OCI-LY1 (cell line): ENCODE results near the gene MAJIN.

Source experiments
- H2AFZ ChIP-seq: fragments of 200-600 bp; sonication (generic), shearing (Covaris generic); 2 replicates; pipeline ENCODE4 v1.6.0; 2014; ENCODE audit warnings: antibody characterized with exemption, mild to moderate bottlenecking, low read length
- H3F3A ChIP-seq: fragments of 200-600 bp; sonication (generic), shearing (Covaris generic); 2 replicates; pipeline ENCODE4 v1.6.0; 2014; ENCODE audit warnings: mild to moderate bottlenecking, antibody characterized with exemption, low read length, moderate library complexity; ENCODE audit not compliant: insufficient read depth
- H3K27ac ChIP-seq: fragments of 200-600 bp; sonication (generic); 2 replicates; pipeline ENCODE4 v1.5.1; 2014; ENCODE audit warnings: low read length, mixed run types, mild to moderate bottlenecking, low read depth; ENCODE audit not compliant: poor library complexity, severe bottlenecking
- H3K27me3 ChIP-seq: fragments of 200-600 bp; sonication (generic); 2 replicates; pipeline ENCODE4 v1.6.0; 2014; ENCODE audit warnings: antibody characterized with exemption, mild to moderate bottlenecking, low read length, moderate library complexity; ENCODE audit not compliant: insufficient read depth
- H3K36me3 ChIP-seq: fragments of 200-600 bp; sonication (generic); 2 replicates; pipeline ENCODE4 v1.6.1; 2014; ENCODE audit warnings: mild to moderate bottlenecking, antibody characterized with exemption, low read length, moderate library complexity, mixed read lengths; ENCODE audit not compliant: insufficient read depth
- H3K4me1 ChIP-seq: fragments of 200-600 bp; sonication (generic); 2 replicates; pipeline ENCODE4 v1.5.1; 2014; ENCODE audit warnings: mild to moderate bottlenecking, low read length, moderate library complexity; ENCODE audit not compliant: insufficient read depth, severe bottlenecking
- H3K4me2 ChIP-seq: fragments of 200-600 bp; sonication (generic), shearing (Covaris generic); 2 replicates; pipeline ENCODE4 v1.6.1; 2014; ENCODE audit warnings: low read length
- H3K4me3 ChIP-seq: fragments of 200-600 bp; sonication (generic); 2 replicates; pipeline ENCODE4 v1.5.1; 2014; ENCODE audit warnings: low read length, low read depth, mild to moderate bottlenecking, mixed read lengths; ENCODE audit not compliant: poor library complexity, severe bottlenecking
- H3K79me2 ChIP-seq: fragments of 200-600 bp; shearing (Covaris generic); 2 replicates; pipeline ENCODE4 v1.6.1; 2016; ENCODE audit warnings: mixed run types, low read length, mixed read lengths; ENCODE audit not compliant: insufficient read depth
- H3K9ac ChIP-seq: fragments of 200-600 bp; sonication (generic), shearing (Covaris generic); 2 replicates; pipeline ENCODE4 v1.6.1; 2014; ENCODE audit warnings: mild to moderate bottlenecking, low read length, mixed read lengths
- H3K9me2 ChIP-seq: fragments of 200-600 bp; sonication (generic), shearing (Covaris generic); 2 replicates; pipeline ENCODE4 v1.6.1; 2014; ENCODE audit warnings: low read depth, mild to moderate bottlenecking, low read length, mixed read lengths
- H3K9me3 ChIP-seq: fragments of 200-600 bp; shearing (Covaris generic); 2 replicates; pipeline ENCODE4 v1.6.1; 2014; ENCODE audit warnings: low read length, mixed read lengths
- H4K20me1 ChIP-seq: fragments of 200-600 bp; sonication (generic), shearing (Covaris generic); 2 replicates; pipeline ENCODE4 v1.6.0; 2016; ENCODE audit warnings: mild to moderate bottlenecking, low read length; ENCODE audit not compliant: insufficient read depth
- CTCF ChIP-seq: fragments of 200-600 bp; sonication (generic), shearing (Covaris generic); IDR thresholded peaks from 2 replicates; pipeline ENCODE4 v1.5.1; 2017; ENCODE audit warnings: mild to moderate bottlenecking, antibody characterized with exemption, low read length, moderate library complexity, mixed read lengths
- EZH2 ChIP-seq: fragments of 200-600 bp; sonication (generic), shearing (Covaris generic); IDR thresholded peaks from 2 replicates; pipeline ENCODE4 v1.8.0; 2017; ENCODE audit warnings: borderline replicate concordance, mixed run types, mild to moderate bottlenecking, antibody characterized with exemption, low read length, moderate library complexity, mixed read lengths

The MAJIN gene

DNA sequence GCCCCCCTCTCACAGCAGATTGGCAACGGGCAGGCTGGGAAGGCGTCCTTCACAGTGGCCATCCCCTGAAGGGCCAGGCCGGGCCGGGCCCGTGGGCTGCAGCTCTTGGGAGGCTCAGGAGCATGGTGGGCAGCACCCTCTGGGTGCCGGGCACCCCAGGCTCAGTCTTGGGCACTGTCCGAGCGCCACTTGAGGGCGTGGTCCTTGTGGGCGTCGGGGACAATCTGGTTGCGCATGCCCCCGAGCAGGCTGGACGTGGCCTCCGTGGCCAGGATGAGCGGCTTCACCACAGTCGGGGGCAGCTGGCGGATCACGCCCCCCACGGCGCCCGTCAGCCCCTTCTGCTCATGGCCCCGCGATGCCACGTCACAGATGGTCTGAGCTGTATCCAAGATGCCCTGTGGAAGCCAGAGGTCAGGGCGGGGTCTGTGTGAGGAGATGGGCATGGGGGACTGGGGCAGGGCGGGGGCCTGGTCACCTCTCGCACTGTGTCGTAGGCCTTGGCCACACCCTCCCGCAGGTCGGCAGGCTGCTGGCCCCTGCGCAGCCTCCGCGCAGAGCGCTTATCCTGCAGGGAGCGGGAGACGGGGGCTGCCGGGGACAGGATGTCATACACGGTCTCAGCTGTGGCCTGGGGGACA, 77.0 kb downstream of the MAJIN start:
- peaks cover 27% of the 10 kb centered on the region for H3K36me3 ChIP-seq
- no peak overlapping the region for H3K9ac ChIP-seq
- H3K4me3 ChIP-seq, result no peak overlapping the region
- no peak overlapping the region for H2AFZ ChIP-seq
- peaks cover 14% of the 10 kb centered on the region for H3K4me1 ChIP-seq
- no peak overlapping the region for H3K4me2 ChIP-seq
- H3K27ac ChIP-seq, result no peak overlapping the region
- H3F3A ChIP-seq, result no peaks in the 10 kb centered on the region
- no peaks in the 10 kb centered on the region for H4K20me1 ChIP-seq
- no peaks in the 10 kb centered on the region for H3K27me3 ChIP-seq
- H3K9me3 ChIP-seq, result no peaks in the 10 kb centered on the region
- TF ChIP-seq EZH2 (no peak), CTCF (no peak)
- no peaks in the 10 kb centered on the region for H3K79me2 ChIP-seq
- no peaks in the 10 kb centered on the region for H3K9me2 ChIP-seq

DNA sequence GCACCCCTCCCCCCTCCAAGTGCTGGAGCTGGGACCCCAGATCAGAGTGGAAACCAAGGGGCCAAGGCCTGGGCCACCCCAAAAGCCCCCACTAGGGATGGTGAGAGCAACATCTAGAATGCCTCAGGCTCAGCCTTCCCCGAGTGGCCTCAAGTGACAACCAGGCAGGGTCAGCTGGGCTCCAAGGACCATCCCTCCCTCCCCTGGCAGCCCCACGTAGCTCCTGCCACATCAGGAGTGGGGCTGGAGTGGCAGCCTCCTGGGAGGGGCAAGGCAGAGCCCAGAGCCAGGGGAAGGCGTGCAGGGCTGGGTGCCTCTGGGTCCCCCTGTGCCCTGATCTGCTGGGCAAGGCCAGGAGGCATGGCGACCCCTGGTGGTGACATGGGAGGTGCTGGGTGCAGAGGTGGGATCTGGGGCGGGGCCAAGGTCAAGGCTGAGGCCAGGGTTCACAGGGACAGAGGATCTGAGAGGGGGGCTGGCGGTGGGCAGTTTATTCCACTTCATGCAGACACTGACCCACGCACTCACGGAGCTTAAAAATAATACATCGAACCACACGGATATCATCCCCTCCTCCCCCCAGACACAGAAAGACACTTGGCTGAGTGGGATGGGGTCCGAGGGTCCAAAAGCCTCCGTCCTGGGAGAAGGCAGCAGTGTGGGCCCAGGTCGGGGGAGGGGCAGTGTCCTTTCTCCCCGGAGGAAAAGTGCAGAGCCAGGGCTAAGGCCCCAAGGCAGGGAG, 77.7 kb downstream of the MAJIN start:
- H3K9ac ChIP-seq, result no peak overlapping the region
- no peak overlapping the region for H3K4me2 ChIP-seq
- H2AFZ ChIP-seq, result no peak overlapping the region
- no peak for TF ChIP-seq EZH2
- TF ChIP-seq CTCF, result peak; percentile 97
- no peaks in the 10 kb centered on the region for H3K27me3 ChIP-seq
- H3F3A ChIP-seq, result no peaks in the 10 kb centered on the region
- H4K20me1 ChIP-seq, result no peaks in the 10 kb centered on the region
- H3K9me2 ChIP-seq, result no peaks in the 10 kb centered on the region
- H3K9me3 ChIP-seq, result no peaks in the 10 kb centered on the region
- no peak overlapping the region for H3K27ac ChIP-seq
- peaks cover 14% of the 10 kb centered on the region for H3K4me1 ChIP-seq
- no peaks in the 10 kb centered on the region for H3K79me2 ChIP-seq
- peaks cover 22% of the 10 kb centered on the region for H3K36me3 ChIP-seq
- no peak overlapping the region for H3K4me3 ChIP-seq

GRCh38 chr11:64893194-64894069, 78.5 kb downstream of the MAJIN start:
- H3K36me3 ChIP-seq, result peaks cover 17% of the 10 kb centered on the region
- no peaks in the 10 kb centered on the region for H3F3A ChIP-seq
- H3K9me3 ChIP-seq, result no peaks in the 10 kb centered on the region
- no peak overlapping the region for H2AFZ ChIP-seq
- peaks cover 18% of the 10 kb centered on the region for H3K4me1 ChIP-seq
- H4K20me1 ChIP-seq, result no peaks in the 10 kb centered on the region
- H3K27ac ChIP-seq, result no peak overlapping the region
- no peaks in the 10 kb centered on the region for H3K79me2 ChIP-seq
- no peak overlapping the region for H3K9ac ChIP-seq
- H3K4me3 ChIP-seq, result no peak overlapping the region
- TF ChIP-seq EZH2 (no peak), CTCF (no peak)
- H3K4me2 ChIP-seq, result no peak overlapping the region
- no peaks in the 10 kb centered on the region for H3K27me3 ChIP-seq
- H3K9me2 ChIP-seq, result no peaks in the 10 kb centered on the region
